ENCODE results near the gene AKR7A3. TPM values are rescaled to one million over a fixed set of nuclear protein-coding genes. Genes with fewer than 3 reads are reported as not detected.

The AKR7A3 gene
- total and polyA plus RNA-seq, 11 donors, result 0.12 to 0.36 (median 0.20) TPM; not detected in 5

GRCh38 chr1:19251305-19252196 lies 37.0 kb downstream of the AKR7A3 start, which contains the start of the genes EMC1 and MRTO4:
EMC1 (minus strand) TSS chr1:19251524; CDS start chr1:19251509, 15 bp downstream.
MRTO4 (plus strand) TSS chr1:19251805; CDS start chr1:19251836, 31 bp downstream.
- WGBS, 4 donors, result 0 to 1% (median 0%) methylated on average over 31 to 81 of the region's 81 CpGs
- Histone ChIP-seq H3K9me3 (no peaks in the 10 kb centered on the region), H3K27me3 (no peaks in the 10 kb centered on the region), H3K36me3 (peaks cover 0 to 23% (median 8%) of the 10 kb centered on the region in 9 donors), H3K27ac (peak within 1 kb of the TSS; percentile 91 to 98 (median 96)), H3K4me3 (peak within 1 kb of the TSS; percentile 63 to 95 (median 80)), H3K4me1 (peaks cover 3 to 37% (median 25%) of the 10 kb centered on the region in 12 donors)
- peak; percentile 87 to 97 (median 96) for ATAC-seq
- peak; percentile 84 to 92 (median 90) for DNase-seq
- TF ChIP-seq POLR2A (IDR thresholded peaks at IDR 0.05), result peak in 1 of 2 donors; percentile 66
- TF ChIP-seq CTCF (IDR thresholded peaks at IDR 0.05), result no peak
- intact Hi-C loops (cut with DNase I), result loop anchor here in 8 of 10 donors (1.0 to 10.0 kb wide), 4 partner anchors 41 to 406 kb away; partner anchors contain the start of gene UBR4 (in 1 of the 8)

GRCh38 chr1:19250629-19251304 lies 37.8 kb downstream of the AKR7A3 start:
- intact Hi-C loops (cut with DNase I), result loop anchor here in 8 of 10 donors (1.0 to 10.0 kb wide), 4 partner anchors 40 to 407 kb away; partner anchors contain the start of gene UBR4 (in 1 of the 8)
- ATAC-seq, result no peak
- H3K9me3 ChIP-seq, result no peaks in the 10 kb centered on the region
- peak overlapping the region; percentile 63 to 95 (median 80) for H3K4me3 ChIP-seq
- WGBS, 4 donors, result 11 to 12% (median 11%) methylated on average over 14 of the region's 14 CpGs
- peaks cover 0 to 16% (median 3%) of the 10 kb centered on the region in 9 donors for H3K36me3 ChIP-seq
- H3K27ac ChIP-seq, result peak overlapping the region in 10 of 12 donors; percentile 91 to 98 (median 96)
- no peak for DNase-seq
- no peaks in the 10 kb centered on the region for H3K27me3 ChIP-seq
- TF ChIP-seq POLR2A (IDR thresholded peaks at IDR 0.05) (no peak), CTCF (IDR thresholded peaks at IDR 0.05) (no peak)
- H3K4me1 ChIP-seq, result peaks cover 3 to 37% (median 25%) of the 10 kb centered on the region in 12 donors

GRCh38 chr1:19240673-19241538 lies 47.7 kb downstream of the AKR7A3 start:
- peaks cover 0 to 91% (median 89%) of the 10 kb centered on the region in 9 donors for H3K36me3 ChIP-seq
- no peak overlapping the region for H3K27ac ChIP-seq
- no peaks in the 10 kb centered on the region for H3K9me3 ChIP-seq
- H3K4me1 ChIP-seq, result peaks cover 0 to 6% (median 0%) of the 10 kb centered on the region in 12 donors
- TF ChIP-seq CTCF (IDR thresholded peaks at IDR 0.05), result peak; percentile 85 to 99 (median 96)
- TF ChIP-seq POLR2A (IDR thresholded peaks at IDR 0.05), result no peak
- no peaks in the 10 kb centered on the region for H3K27me3 ChIP-seq
- H3K4me3 ChIP-seq, result no peak overlapping the region
- ATAC-seq, result peak; percentile 75 to 93 (median 92)
- intact Hi-C loops (cut with DNase I), result loop anchor here in 9 of 10 donors (1.0 to 10.0 kb wide), 7 partner anchors 34 to 414 kb away; no protein-coding TSS in a partner anchor
- 63 to 72% (median 64%) methylated on average over 7 of the region's 7 CpGs for WGBS, 4 donors
- peak in 4 of 5 donors; percentile 44 to 67 (median 58) for DNase-seq
